B cell (primary cell): ENCODE measurements around the gene EXOC4. TPM values are rescaled to one million over a fixed set of nuclear protein-coding genes. Genes with fewer than 3 reads are reported as not detected.

Experiments
- ATAC-seq: fragments of 200-7000 bp; cut with Tn5 transposase; one replicate; pipeline ENCODE4 v1.10.0; 2021; ENCODE audit warnings: low read depth, mild to moderate bottlenecking, moderate number of reproducible peaks, moderate library complexity
- CTCF ChIA-PET: fragments of 350-600 bp; sonication (Branson Sonifier 250); formaldehyde crosslinking; loops from one replicate; lab custom pipeline; 2021; ENCODE audit warnings: antibody characterized with exemption, inconsistent platforms; lab: Charles Lee
- POLR2A ChIA-PET: fragments of 350-600 bp; sonication (Branson Sonifier 250); formaldehyde crosslinking; loops from one replicate; lab custom pipeline; 2021; ENCODE audit warnings: antibody characterized with exemption; lab: Charles Lee
- DNase-seq: peaks from one replicate; pipeline ENCODE4 v3.0.0; 2013
- H2AFZ ChIP-seq: 2 replicates; pipeline ENCODE4 v1.6.1; 2012; ENCODE audit warnings: mild to moderate bottlenecking, low read depth, low read length; ENCODE audit not compliant: insufficient read depth, poor library complexity, severe bottlenecking
- H3K27ac ChIP-seq, 2 donors: 1 replicate in 1 of 2; 2 replicates in 1 of 2; pipeline ENCODE4 v1.5.1; 2012 to 2013; ENCODE audit warnings: low read length in 2 of 2, mild to moderate bottlenecking in 2 of 2, moderate library complexity in 1 of 2
- H3K27me3 ChIP-seq, 4 experiments: fragments of 200-600 bp in 1 of 4; sonication (generic) in 1 of 4; replicated peaks in 1 of 4; 1 replicate in 2 of 4; 2 replicates in 2 of 4; pipeline versions ENCODE4 v1.6.1 to v1.7.0; 2013 to 2016; ENCODE audit warnings: low read length in 3 of 4, mild to moderate bottlenecking in 2 of 4, mixed read lengths in 1 of 4, moderate library complexity in 1 of 4; ENCODE audit not compliant: insufficient read depth in 4 of 4, control insufficient read depth in 3 of 4; ENCODE audit errors: control extremely low read depth in 1 of 4
- H3K36me3 ChIP-seq, 2 experiments: replicated peaks in 1 of 2; 1 replicate in 1 of 2; 2 replicates in 1 of 2; pipeline versions ENCODE4 v1.6.1 to v1.7.1; 2013; ENCODE audit warnings: low read length in 1 of 2; ENCODE audit not compliant: insufficient read depth in 2 of 2, control insufficient read depth in 1 of 2; ENCODE audit errors: control extremely low read depth in 1 of 2, extremely low read depth in 1 of 2
- H3K4me1 ChIP-seq, 2 donors: fragments of 200-600 bp in 1 of 2; sonication (generic) in 1 of 2; 1 replicate in 1 of 2; 2 replicates in 1 of 2; pipeline versions ENCODE4 v1.5.1 to v1.6.1; 2013 to 2017; ENCODE audit warnings: low read length in 2 of 2; ENCODE audit not compliant: control insufficient read depth in 2 of 2, insufficient read depth in 2 of 2
- H3K4me2 ChIP-seq: replicated peaks from 2 replicates; pipeline ENCODE3; 2012; ENCODE audit warnings: mild to moderate bottlenecking, low read depth, low read length; ENCODE audit not compliant: poor library complexity, severe bottlenecking
- H3K4me3 ChIP-seq, 5 experiments: fragments of 200-600 bp in 1 of 5; sonication (generic) in 1 of 5; 1 replicate in 3 of 5; 2 replicates in 2 of 5; pipeline versions ENCODE4 v1.5.1 to v1.7.0; 2011 to 2016; ENCODE audit warnings: low read length in 4 of 5, mild to moderate bottlenecking in 4 of 5, low read depth in 2 of 5, control low read depth in 1 of 5, moderate library complexity in 1 of 5; ENCODE audit not compliant: insufficient read depth in 1 of 5; ENCODE audit errors: control extremely low read depth in 1 of 5, extremely low read depth in 1 of 5
- H3K79me2 ChIP-seq: fragments of 200-600 bp; sonication (generic); one replicate; pipeline ENCODE4 v1.6.0; 2016; ENCODE audit warnings: low read length; ENCODE audit not compliant: control insufficient read depth, insufficient read depth
- H3K9ac ChIP-seq: fragments of 200-600 bp; sonication (generic); 2 replicates; pipeline ENCODE4 v1.6.1; 2017; ENCODE audit warnings: mild to moderate bottlenecking, low read length, moderate library complexity
- H3K9me3 ChIP-seq, 3 donors: one replicate each; pipeline versions ENCODE4 v1.6.1 to v1.7.1; 2013; ENCODE audit warnings: low read length in 2 of 3; ENCODE audit not compliant: control insufficient read depth in 2 of 3, insufficient read depth in 1 of 3; ENCODE audit errors: control extremely low read depth in 1 of 3
- H4K20me1 ChIP-seq: 2 replicates; pipeline ENCODE4 v1.6.0; 2012; ENCODE audit warnings: mild to moderate bottlenecking, low read length; ENCODE audit not compliant: insufficient read depth, control insufficient read depth, poor library complexity, severe bottlenecking
- H3K27ac Mint-ChIP-seq: one replicate; pipeline ENCODE4 v1.8.0; 2021; ENCODE audit warnings: mixed read lengths
- H3K27me3 Mint-ChIP-seq: one replicate; pipeline ENCODE4 v1.8.0; 2021; ENCODE audit warnings: mixed read lengths
- H3K4me1 Mint-ChIP-seq: one replicate; pipeline ENCODE4 v1.8.0; 2021; ENCODE audit warnings: mixed read lengths
- H3K4me3 Mint-ChIP-seq: one replicate; pipeline ENCODE4 v1.8.0; 2021; ENCODE audit warnings: mixed read lengths
- H3K9me3 Mint-ChIP-seq: one replicate; pipeline ENCODE4 v1.8.0; 2022; ENCODE audit warnings: mixed read lengths; ENCODE audit not compliant: insufficient read depth
- EZH2 ChIP-seq: IDR thresholded peaks from 2 replicates; pipeline ENCODE4 v1.6.1; 2012; ENCODE audit warnings: borderline replicate concordance, low read depth, mild to moderate bottlenecking, moderate library complexity, low read length; ENCODE audit not compliant: insufficient read depth, poor library complexity, severe bottlenecking
- WGBS: methylation state at CpG from one replicate; pipeline ENCODE4 v1.1.5; 2013; ENCODE audit warnings: missing lambda C conversion rate; ENCODE audit not compliant: insufficient coverage; 5-methylcytosine and 5-hydroxymethylcytosine counted together
- intact Hi-C: fragments of 100-400 bp; cut with micrococcal nuclease; formaldehyde crosslinking; loops from one replicate; pipeline ENCODE4 v1.10.0; 2022
- polyA plus RNA-seq: library from polyadenylated mRNA; depleted of rRNA; stranded (reverse); fragments of >200 nt; gene quantifications from 2 replicates; pipeline ENCODE4 v1.2.3, GENCODE V29; 2012
- total RNA-seq, 2 donors: library from RNA; stranded (reverse); fragments of 120-200 nt in 1 of 2; gene quantifications; 1 replicate in 1 of 2; 2 replicates in 1 of 2; pipeline versions ENCODE4 v1.2.3 to v1.2.4, GENCODE V29; 2013 to 2022
- TF ChIP-seq, protein P1 (sequence below): fragments of 200-600 bp; IDR thresholded peaks from one replicate; pipeline ENCODE4 v1.8.0; 2022; ENCODE audit warnings: antibody characterized with exemption, mild to moderate bottlenecking

The EXOC4 gene
- total and polyA plus RNA-seq, 2 donors (not counting 1 experiment from before 2014, with no cell fraction given), result 16.7 to 135 TPM

- H3K4me2 ChIP-seq, result no peak overlapping the region
- intact Hi-C loops, result no loop called here
- H3K27ac ChIP-seq, result no peak overlapping the region
- WGBS, result no CpG with 5 or more reads among the region's 2 CpGs
- no peaks in the 10 kb centered on the region for H3K9me3 ChIP-seq
- peaks cover 6% of the 10 kb centered on the region for H3K79me2 ChIP-seq
- H3K9ac ChIP-seq, result no peak overlapping the region
- H2AFZ ChIP-seq, result no peak overlapping the region
- TF ChIP-seq, protein P1, sequence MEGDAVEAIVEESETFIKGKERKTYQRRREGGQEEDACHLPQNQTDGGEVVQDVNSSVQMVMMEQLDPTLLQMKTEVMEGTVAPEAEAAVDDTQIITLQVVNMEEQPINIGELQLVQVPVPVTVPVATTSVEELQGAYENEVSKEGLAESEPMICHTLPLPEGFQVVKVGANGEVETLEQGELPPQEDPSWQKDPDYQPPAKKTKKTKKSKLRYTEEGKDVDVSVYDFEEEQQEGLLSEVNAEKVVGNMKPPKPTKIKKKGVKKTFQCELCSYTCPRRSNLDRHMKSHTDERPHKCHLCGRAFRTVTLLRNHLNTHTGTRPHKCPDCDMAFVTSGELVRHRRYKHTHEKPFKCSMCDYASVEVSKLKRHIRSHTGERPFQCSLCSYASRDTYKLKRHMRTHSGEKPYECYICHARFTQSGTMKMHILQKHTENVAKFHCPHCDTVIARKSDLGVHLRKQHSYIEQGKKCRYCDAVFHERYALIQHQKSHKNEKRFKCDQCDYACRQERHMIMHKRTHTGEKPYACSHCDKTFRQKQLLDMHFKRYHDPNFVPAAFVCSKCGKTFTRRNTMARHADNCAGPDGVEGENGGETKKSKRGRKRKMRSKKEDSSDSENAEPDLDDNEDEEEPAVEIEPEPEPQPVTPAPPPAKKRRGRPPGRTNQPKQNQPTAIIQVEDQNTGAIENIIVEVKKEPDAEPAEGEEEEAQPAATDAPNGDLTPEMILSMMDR, result no peak
- TF ChIP-seq EZH2, result no peak
- ChIA-PET POLR2A (no interaction called here), CTCF (no interaction called here)
- H3K4me1 Mint-ChIP-seq, result no peaks in the 10 kb centered on the region
- ATAC-seq (no peak), DNase-seq (no peak)
- no peak overlapping the region for H3K27ac Mint-ChIP-seq
- H3K9me3 Mint-ChIP-seq, result no peaks in the 10 kb centered on the region
- H3K4me1 ChIP-seq, result no peaks in the 10 kb centered on the region
- H4K20me1 ChIP-seq, result no peaks in the 10 kb centered on the region
- H3K27me3 ChIP-seq, result no peaks in the 10 kb centered on the region
- no peak overlapping the region for H3K4me3 ChIP-seq
- peaks cover 9 to 35% of the 10 kb centered on the region in 2 experiments for H3K36me3 ChIP-seq
- H3K4me3 Mint-ChIP-seq, result no peak overlapping the region
- no peaks in the 10 kb centered on the region for H3K27me3 Mint-ChIP-seq
Observed at GRCh38 chr7:133303931-133304330, 51.1 kb downstream of the EXOC4 start.

GRCh38 chr7:133309333-133309732 lies 56.5 kb downstream of the EXOC4 start:
- DNase-seq (no peak), ATAC-seq (no peak)
- intact Hi-C loops, result no loop called here
- no peaks in the 10 kb centered on the region for H3K9me3 ChIP-seq
- Mint-ChIP-seq H3K4me1 (no peaks in the 10 kb centered on the region), H3K27me3 (no peaks in the 10 kb centered on the region), H3K27ac (no peak overlapping the region), H3K9me3 (no peaks in the 10 kb centered on the region), H3K4me3 (no peak overlapping the region)
- no peaks in the 10 kb centered on the region for H4K20me1 ChIP-seq
- peaks cover 14 to 40% of the 10 kb centered on the region in 2 experiments for H3K36me3 ChIP-seq
- POLR2A ChIA-PET, result no interaction called here
- CTCF ChIA-PET, result no interaction called here
- H2AFZ ChIP-seq, result no peak overlapping the region
- 100% methylated on average over 4 of the region's 6 CpGs for WGBS
- no peak overlapping the region for H3K4me3 ChIP-seq
- H3K4me1 ChIP-seq, result no peaks in the 10 kb centered on the region
- no peaks in the 10 kb centered on the region for H3K27me3 ChIP-seq
- TF ChIP-seq EZH2, result no peak
- TF ChIP-seq, protein P1, result no peak
- H3K79me2 ChIP-seq, result no peaks in the 10 kb centered on the region
- no peak overlapping the region for H3K9ac ChIP-seq
- H3K27ac ChIP-seq, result no peak overlapping the region
- H3K4me2 ChIP-seq, result no peak overlapping the region
